HG02943 (cell line): ENCODE data around the gene SARS1.
A peak's percentile ranks its signal among the peaks of the same experiment; 100 is the strongest.
"Not testable (repeated sequence)": the region's sequence is repeated elsewhere in the genome, so short reads cannot be mapped to it uniquely, and the experiment has no call there.

Source experiments
- ATAC-seq: cut with Tn5 transposase; IDR thresholded peaks from one replicate; pipeline ENCODE4 v1.9.1; 2021; ENCODE audit warnings: mild to moderate bottlenecking, low read depth, moderate library complexity; ENCODE audit not compliant: unreplicated experiment

Gene SARS1

GRCh38 chr1:109192433-109192832 is 21.3 kb upstream of the SARS1 start:
- ATAC-seq, result no peak

- ATAC-seq, result no peak
These were observed 19.8 kb upstream of the SARS1 start for GRCh38 chr1:109193653-109194590.

- no peak for ATAC-seq
These were observed 16.3 kb upstream of the SARS1 start for GRCh38 chr1:109197158-109198042.

- no peak for ATAC-seq
These were observed 15.5 kb upstream of the SARS1 start for GRCh38 chr1:109198043-109198695.

- ATAC-seq, result no peak
These were observed 15.0 kb upstream of the SARS1 start for GRCh38 chr1:109198745-109199144.

- ATAC-seq, result no peak
These were observed 14.0 kb upstream of the SARS1 start for GRCh38 chr1:109199710-109200109.

- no peak for ATAC-seq
These were observed 12.5 kb upstream of the SARS1 start for GRCh38 chr1:109201123-109201703.

- no peak for ATAC-seq
These were observed 9.2 kb upstream of the SARS1 start for GRCh38 chr1:109204484-109204883.

- ATAC-seq, result no peak
These were observed 7.4 kb upstream of the SARS1 start for GRCh38 chr1:109206339-109206738.

GRCh38 chr1:109207467-109208103 is 6.1 kb upstream of the SARS1 start:
- no peak for ATAC-seq

GRCh38 chr1:109208394-109208793 is 5.3 kb upstream of the SARS1 start:
- no peak for ATAC-seq

GRCh38 chr1:109208836-109209463 is 4.8 kb upstream of the SARS1 start:
- no peak for ATAC-seq

- ATAC-seq, result no peak
These were observed 3.7 kb upstream of the SARS1 start for GRCh38 chr1:109210058-109210457.

GRCh38 chr1:109213345-109213823 is 334 bp upstream of the SARS1 start:
- peak; percentile 27 for ATAC-seq

GRCh38 chr1:109214695-109215623 is 1.2 kb downstream of the SARS1 start:
- no peak for ATAC-seq

GRCh38 chr1:109216662-109217061 is 2.9 kb downstream of the SARS1 start:
- ATAC-seq, result no peak

- no peak for ATAC-seq
These were observed 4.8 kb downstream of the SARS1 start for GRCh38 chr1:109218516-109218915.

- not testable (repeated sequence) for ATAC-seq
These were observed 7.5 kb downstream of the SARS1 start for GRCh38 chr1:109221201-109221600.
